Astrocyte (in vitro differentiated cells and primary cell): ENCODE results near the gene VPS39.

Experiments used
- CTCF ChIP-seq: IDR thresholded peaks from 2 replicates; pipeline ENCODE4 v1.5.1; 2011; ENCODE audit warnings: low read depth, mild to moderate bottlenecking, inconsistent platforms, low read length, moderate library complexity; ENCODE audit not compliant: insufficient read depth
- EZH2 ChIP-seq: IDR thresholded peaks from 2 replicates; pipeline ENCODE4 v1.6.1; 2012; ENCODE audit warnings: mild to moderate bottlenecking, low read length, inconsistent platforms; ENCODE audit not compliant: insufficient read depth

GRCh38 chr15:42140383-42141070 is 67.6 kb downstream of the VPS39 start:
- TF ChIP-seq CTCF: no peak
- no peak for TF ChIP-seq EZH2
